Psoas muscle (tissue), 8 donors: ENCODE measurements around the gene CACNA1C. TPM values are rescaled to one million over a fixed set of nuclear protein-coding genes. Genes with fewer than 3 reads are reported as not detected.

ENCODE experiments used
- ATAC-seq, 4 donors: fragments of 200-7000 bp; cut with Tn5 transposase; one replicate each; pipeline ENCODE4 v1.9.1; 2020; ENCODE audit warnings: moderate library complexity in 3 of 4, mild to moderate bottlenecking in 2 of 4
- DNase-seq, 2 donors: peaks; one replicate each; pipeline ENCODE4 v3.0.0-alpha.2; 2020
- H3K27ac ChIP-seq: fragments of 200-600 bp; one replicate; pipeline ENCODE4 v1.8.0; 2022
- H3K27me3 ChIP-seq, 3 donors: fragments of 200-600 bp in 1 of 3; one replicate each; pipeline versions ENCODE4 v1.6.1 to v1.8.0; 2013 to 2022; ENCODE audit warnings: low read length in 2 of 3, mild to moderate bottlenecking in 2 of 3, moderate library complexity in 1 of 3; ENCODE audit not compliant: insufficient read depth in 3 of 3
- H3K36me3 ChIP-seq, 2 donors: fragments of 200-600 bp in 1 of 2; one replicate each; pipeline versions ENCODE4 v1.6.1 to v1.8.0; 2013 to 2022; ENCODE audit warnings: low read depth in 1 of 2, mild to moderate bottlenecking in 1 of 2, moderate library complexity in 1 of 2; ENCODE audit not compliant: insufficient read depth in 1 of 2
- H3K4me1 ChIP-seq: fragments of 200-600 bp; one replicate; pipeline ENCODE4 v1.8.0; 2022
- H3K4me3 ChIP-seq: fragments of 200-600 bp; one replicate; pipeline ENCODE4 v1.8.0; 2022; ENCODE audit warnings: mild to moderate bottlenecking
- H3K9me3 ChIP-seq: fragments of 200-600 bp; one replicate; pipeline ENCODE4 v1.8.0; 2022
- WGBS, 3 donors: extraction: QIAGEN DNeasy Blood & Tissue Kit; methylation state at CpG; one replicate each; pipeline versions ENCODE4 v1.1.6 to v1.1.7; 2013; 5-methylcytosine and 5-hydroxymethylcytosine counted together
- intact Hi-C, 2 donors: fragments of 100-400 bp; cut with DNase I; formaldehyde crosslinking; loops; one replicate each; pipeline versions ENCODE4 v1.11.0 to v1.14.2; 2022
- polyA plus RNA-seq, 3 donors: library from polyadenylated mRNA; stranded (reverse); fragments of 200-250 nt; gene quantifications; one replicate each; pipeline ENCODE4 v1.2.3, GENCODE V29; 2013
- total RNA-seq, 4 donors: library from RNA; stranded (reverse); fragmentation: NEBNext Ultra II Directional in 2 of 4; extraction: Animal tissue kit (Norgen Biotek cat#: 25700) in 2 of 4; gene quantifications; one replicate each; pipeline versions ENCODE4 v1.2.1 to v1.2.4, GENCODE V29; 2021 to 2023
- TF ChIP-seq, protein P1 (sequence below): fragments of 200-600 bp; IDR thresholded peaks from one replicate; pipeline ENCODE4 v1.8.0; 2022; ENCODE audit warnings: antibody characterized with exemption
- donor health status: healthy with polysubstance abuse.
- donor health status: DM: no; HTN: no; CAD: no; lungs with moderate emphysema.
- donor health status: Bipolar disorder and iron deficiency.
- donor health status: healthy.
- donor health status: DM: yes; HTN: yes; CAD: no.
- donor health status: DM: no; HTN: no; CAD: no.
- donor health status: DM: no; HTN: no; CAD: no.
- donor health status: DM: yes; HTN: yes; CAD: no.

Gene CACNA1C
- total and polyA plus RNA-seq, 7 donors, result 0.26 to 2.9 (median 0.95) TPM

DNA sequence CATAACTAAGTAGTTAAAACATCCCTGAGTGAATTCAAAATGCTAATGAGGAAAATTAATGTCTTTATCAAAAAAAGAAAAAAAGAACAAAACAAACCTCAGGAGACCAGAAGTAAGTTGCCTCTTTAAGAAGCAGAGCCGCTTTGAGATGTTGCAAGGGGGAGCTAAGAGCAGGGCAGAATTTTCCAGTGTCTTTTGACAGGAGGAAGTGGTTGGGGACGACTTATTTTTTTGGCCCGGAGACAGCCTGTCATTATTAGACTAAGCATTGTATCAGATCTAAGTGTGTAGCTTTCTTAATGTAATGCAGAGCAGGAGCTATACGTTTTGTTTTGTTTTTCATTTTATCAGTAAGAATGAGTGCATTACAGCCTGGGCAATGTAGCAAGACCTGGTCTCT is 206.6 kb downstream of the CACNA1C start:
- no peaks in the 10 kb centered on the region for H3K9me3 ChIP-seq
- intact Hi-C loops, result no loop called here
- 54 to 55% (median 55%) methylated on average over 4 of the region's 4 CpGs for WGBS, 3 donors
- H3K4me3 ChIP-seq, result no peak overlapping the region
- no peaks in the 10 kb centered on the region for H3K4me1 ChIP-seq
- ATAC-seq, result no peak
- no peak for DNase-seq
- no peaks in the 10 kb centered on the region for H3K27me3 ChIP-seq
- H3K27ac ChIP-seq, result no peak overlapping the region
- TF ChIP-seq, protein P1, sequence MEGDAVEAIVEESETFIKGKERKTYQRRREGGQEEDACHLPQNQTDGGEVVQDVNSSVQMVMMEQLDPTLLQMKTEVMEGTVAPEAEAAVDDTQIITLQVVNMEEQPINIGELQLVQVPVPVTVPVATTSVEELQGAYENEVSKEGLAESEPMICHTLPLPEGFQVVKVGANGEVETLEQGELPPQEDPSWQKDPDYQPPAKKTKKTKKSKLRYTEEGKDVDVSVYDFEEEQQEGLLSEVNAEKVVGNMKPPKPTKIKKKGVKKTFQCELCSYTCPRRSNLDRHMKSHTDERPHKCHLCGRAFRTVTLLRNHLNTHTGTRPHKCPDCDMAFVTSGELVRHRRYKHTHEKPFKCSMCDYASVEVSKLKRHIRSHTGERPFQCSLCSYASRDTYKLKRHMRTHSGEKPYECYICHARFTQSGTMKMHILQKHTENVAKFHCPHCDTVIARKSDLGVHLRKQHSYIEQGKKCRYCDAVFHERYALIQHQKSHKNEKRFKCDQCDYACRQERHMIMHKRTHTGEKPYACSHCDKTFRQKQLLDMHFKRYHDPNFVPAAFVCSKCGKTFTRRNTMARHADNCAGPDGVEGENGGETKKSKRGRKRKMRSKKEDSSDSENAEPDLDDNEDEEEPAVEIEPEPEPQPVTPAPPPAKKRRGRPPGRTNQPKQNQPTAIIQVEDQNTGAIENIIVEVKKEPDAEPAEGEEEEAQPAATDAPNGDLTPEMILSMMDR, result no peak
- H3K36me3 ChIP-seq, result no peaks in the 10 kb centered on the region

DNA sequence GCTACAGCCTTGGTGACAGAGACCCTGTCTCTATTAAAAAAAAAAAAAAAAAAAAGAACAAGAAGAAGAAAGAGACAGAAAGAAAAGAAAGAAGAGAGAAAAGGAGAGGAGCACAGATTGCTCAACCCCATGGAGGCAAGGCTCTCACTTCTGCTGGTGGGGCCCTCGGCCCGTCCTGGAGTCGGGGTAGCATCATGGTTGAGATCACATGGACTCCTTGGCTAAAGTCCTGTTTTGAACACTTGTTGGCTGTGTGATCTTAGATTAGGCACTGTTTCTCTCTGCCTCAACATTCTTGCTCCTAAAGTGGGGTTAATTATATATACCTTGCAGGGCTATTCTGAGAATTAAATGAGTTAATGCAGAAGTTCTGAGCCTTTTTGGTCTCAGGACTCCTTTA is 207.7 kb downstream of the CACNA1C start:
- Histone ChIP-seq H3K9me3 (no peaks in the 10 kb centered on the region), H3K27ac (no peak overlapping the region), H3K4me3 (no peak overlapping the region), H3K36me3 (no peaks in the 10 kb centered on the region), H3K4me1 (no peaks in the 10 kb centered on the region), H3K27me3 (no peaks in the 10 kb centered on the region)
- intact Hi-C loops, result no loop called here
- TF ChIP-seq, protein P1, result no peak
- DNase-seq (no peak), ATAC-seq (no peak)
- WGBS, 3 donors, result 81 to 91% (median 88%) methylated on average over 3 of the region's 3 CpGs

DNA sequence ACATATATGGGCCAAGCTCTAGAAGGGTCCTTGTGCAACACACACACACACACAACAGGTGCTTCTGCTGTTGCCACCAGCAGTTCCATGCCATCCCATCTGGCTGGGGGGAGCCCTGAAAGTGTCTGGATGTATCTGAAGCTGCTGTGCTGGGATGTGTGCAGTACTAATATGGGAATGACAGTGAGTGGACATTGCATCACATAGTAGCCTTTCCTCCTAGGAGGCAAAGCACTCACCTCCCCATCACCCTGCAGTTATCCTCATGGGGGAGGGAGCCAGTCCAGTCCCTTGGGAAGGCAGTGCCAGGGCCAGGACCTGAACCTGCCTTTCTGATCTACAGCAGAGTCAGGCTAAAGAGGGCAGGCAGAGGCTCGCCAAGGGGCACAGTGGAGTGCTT is 208.9 kb downstream of the CACNA1C start:
- TF ChIP-seq, protein P1, result no peak
- Histone ChIP-seq H3K4me3 (no peak overlapping the region), H3K27ac (no peak overlapping the region), H3K27me3 (peaks cover 0 to 12% (median 0%) of the 10 kb centered on the region in 3 donors), H3K4me1 (no peaks in the 10 kb centered on the region), H3K9me3 (no peaks in the 10 kb centered on the region), H3K36me3 (no peaks in the 10 kb centered on the region)
- no peak for ATAC-seq
- 97 to 100% (median 100%) methylated on average over 1 of the region's 1 CpG for WGBS, 3 donors
- no peak for DNase-seq
- intact Hi-C loops, result no loop called here

DNA sequence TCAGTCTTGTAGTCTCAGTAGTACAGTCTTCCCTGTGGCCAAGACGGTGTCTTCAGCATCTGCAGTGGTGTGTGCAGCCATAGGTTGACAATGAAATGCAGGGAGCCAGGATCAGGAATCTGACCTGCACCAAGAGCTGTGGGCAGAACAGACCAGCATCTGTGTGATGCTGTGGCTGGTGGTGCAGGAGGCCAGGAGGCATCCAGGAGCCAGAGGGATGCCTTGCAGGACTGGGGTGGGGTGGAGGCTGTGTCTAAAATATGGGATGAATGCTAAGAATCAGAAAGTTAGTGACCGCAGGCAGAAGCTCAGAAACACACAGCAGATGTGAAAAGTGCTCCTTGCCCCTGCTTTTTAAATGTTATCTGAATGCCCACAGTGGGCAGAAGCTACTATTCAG is 209.7 kb downstream of the CACNA1C start:
- no peak for DNase-seq
- whole genome bisulfite sequencing, 3 donors, result 92 to 100% (median 95%) methylated on average over 2 of the region's 2 CpGs
- no peaks in the 10 kb centered on the region for H3K36me3 ChIP-seq
- TF ChIP-seq, protein P1, result no peak
- no peak overlapping the region for H3K4me3 ChIP-seq
- H3K4me1 ChIP-seq, result no peaks in the 10 kb centered on the region
- H3K9me3 ChIP-seq, result no peaks in the 10 kb centered on the region
- intact Hi-C loops, result no loop called here
- no peak for ATAC-seq
- no peak overlapping the region for H3K27ac ChIP-seq
- H3K27me3 ChIP-seq, result peaks cover 0 to 18% (median 0%) of the 10 kb centered on the region in 3 donors

DNA sequence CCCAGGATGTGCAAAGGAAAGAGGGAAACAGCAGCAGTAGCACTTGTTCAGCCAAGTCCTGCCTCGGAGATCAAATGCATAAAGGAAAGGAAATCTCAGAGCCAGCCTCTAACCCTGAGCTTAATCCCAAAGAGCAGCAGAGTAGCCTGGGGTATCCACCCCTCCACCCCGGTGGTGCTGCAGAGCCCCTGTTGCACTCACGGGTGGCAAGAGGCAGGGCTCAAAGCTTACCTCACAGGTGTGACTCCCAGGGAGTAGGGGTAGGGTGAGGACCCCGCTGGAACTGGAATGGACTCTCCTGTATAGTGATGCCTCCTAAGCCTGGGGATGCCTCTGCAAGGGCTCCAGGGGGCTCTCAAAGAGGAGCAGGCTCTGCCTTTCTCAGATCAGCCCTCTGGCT is 211.1 kb downstream of the CACNA1C start:
- Histone ChIP-seq H3K27me3 (peaks cover 0 to 25% (median 0%) of the 10 kb centered on the region in 3 donors), H3K9me3 (no peaks in the 10 kb centered on the region), H3K4me3 (no peak overlapping the region), H3K4me1 (no peaks in the 10 kb centered on the region), H3K36me3 (no peaks in the 10 kb centered on the region), H3K27ac (no peak overlapping the region)
- TF ChIP-seq, protein P1, result no peak
- DNase-seq, result no peak
- intact Hi-C loops, result no loop called here
- no peak for ATAC-seq
- 80 to 83% (median 81%) methylated on average over 4 of the region's 4 CpGs for WGBS, 3 donors
